ENCODE measurements around the gene ARHGAP23. TPM values are rescaled to one million over a fixed set of nuclear protein-coding genes. Genes with fewer than 3 reads are reported as not detected.

Gene ARHGAP23
- total and polyA plus RNA-seq, 2 experiments from 2014 or later = 21.4 to 150 TPM

DNA sequence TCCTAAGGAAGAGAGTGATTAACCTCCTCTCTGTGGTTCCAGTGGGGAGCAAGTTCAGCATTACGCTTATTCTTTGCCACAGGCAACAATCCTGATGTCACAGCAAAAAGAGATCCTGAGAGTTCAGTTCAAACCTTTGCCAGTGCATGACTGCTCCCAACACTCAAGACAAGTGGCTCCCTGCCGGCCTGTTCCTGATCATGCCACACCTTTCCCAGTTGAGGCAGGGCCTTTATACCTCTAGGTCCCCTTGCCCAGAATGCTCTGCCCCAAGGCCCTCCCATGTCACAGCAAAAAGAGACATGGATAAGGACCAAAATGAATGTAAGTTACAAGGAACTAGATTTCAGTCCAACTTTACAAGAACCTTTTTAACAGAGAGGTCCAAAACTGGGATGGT, 31.0 kb upstream of the ARHGAP23 start (continued):
- TF ChIP-seq ZNF331 (CRISPR knock-in tag; IDR thresholded peaks at IDR 0.05; ENCODE audit: low read depth) (no peak), REST (IDR thresholded peaks at IDR 0.05; ENCODE audit: unreplicated experiment) (no peak), EZH2phosphoT487 (IDR thresholded peaks at IDR 0.05; ENCODE audit: unreplicated experiment) (no peak), JUNB (IDR thresholded peaks at IDR 0.05; ENCODE audit: unreplicated experiment) (no peak), STAT1 (IDR thresholded peaks at IDR 0.05; ENCODE audit: unreplicated experiment) (no peak), NANOG (IDR thresholded peaks at IDR 0.05; ENCODE audit: borderline replicate concordance) (no peak)
- TF ChIP-seq, protein P1, sequence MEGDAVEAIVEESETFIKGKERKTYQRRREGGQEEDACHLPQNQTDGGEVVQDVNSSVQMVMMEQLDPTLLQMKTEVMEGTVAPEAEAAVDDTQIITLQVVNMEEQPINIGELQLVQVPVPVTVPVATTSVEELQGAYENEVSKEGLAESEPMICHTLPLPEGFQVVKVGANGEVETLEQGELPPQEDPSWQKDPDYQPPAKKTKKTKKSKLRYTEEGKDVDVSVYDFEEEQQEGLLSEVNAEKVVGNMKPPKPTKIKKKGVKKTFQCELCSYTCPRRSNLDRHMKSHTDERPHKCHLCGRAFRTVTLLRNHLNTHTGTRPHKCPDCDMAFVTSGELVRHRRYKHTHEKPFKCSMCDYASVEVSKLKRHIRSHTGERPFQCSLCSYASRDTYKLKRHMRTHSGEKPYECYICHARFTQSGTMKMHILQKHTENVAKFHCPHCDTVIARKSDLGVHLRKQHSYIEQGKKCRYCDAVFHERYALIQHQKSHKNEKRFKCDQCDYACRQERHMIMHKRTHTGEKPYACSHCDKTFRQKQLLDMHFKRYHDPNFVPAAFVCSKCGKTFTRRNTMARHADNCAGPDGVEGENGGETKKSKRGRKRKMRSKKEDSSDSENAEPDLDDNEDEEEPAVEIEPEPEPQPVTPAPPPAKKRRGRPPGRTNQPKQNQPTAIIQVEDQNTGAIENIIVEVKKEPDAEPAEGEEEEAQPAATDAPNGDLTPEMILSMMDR (conservative IDR thresholded peaks at IDR 0.05; ENCODE audit: low read depth in 2 of 2) = no peak

DNA sequence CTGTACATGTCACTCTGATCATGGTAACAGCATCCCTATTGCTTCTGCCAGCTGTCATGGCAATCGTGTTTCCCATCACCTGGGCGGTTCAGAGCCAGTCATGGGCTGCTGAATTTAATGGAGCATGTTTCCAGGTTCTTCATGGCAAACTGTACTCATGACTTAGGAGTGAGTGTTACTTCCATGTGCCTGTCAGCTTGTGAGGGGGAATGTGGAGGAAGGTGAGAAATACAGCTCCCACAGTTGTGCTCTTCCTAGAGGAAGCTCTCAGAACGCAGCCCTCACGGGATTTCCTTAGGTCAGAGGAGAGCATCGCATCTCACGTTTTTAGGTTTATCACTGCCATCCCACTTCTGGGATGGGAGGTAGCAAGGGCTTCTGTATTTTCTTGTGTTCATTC, 28.0 kb upstream of the ARHGAP23 start:
- no peaks in the 10 kb centered on the region; the same call in 1 of the 2 replicates for H4K20me1 ChIP-seq (replicated peaks; ENCODE audit: insufficient read depth)
- Mint-ChIP-seq H3K4me3 (no peak overlapping the region), H3K36me3 (ENCODE audit: low read depth) (peaks cover 57% of the 10 kb centered on the region), H3K27me3 (ENCODE audit: insufficient read depth, low read depth, poor library complexity) (no peaks in the 10 kb centered on the region), H3K4me1 (peaks cover 33% of the 10 kb centered on the region), H3K27ac (no peak overlapping the region), H3K9me3 (no peaks in the 10 kb centered on the region)
- H3K4me3 ChIP-seq = no peak overlapping the region
- H3K27me3 ChIP-seq (ENCODE audit: insufficient read depth) = no peaks in the 10 kb centered on the region
- H3K36me3 ChIP-seq (ENCODE audit: insufficient read depth) = peaks cover 19% of the 10 kb centered on the region
- no peak overlapping the region for H2AFZ ChIP-seq
- H3K79me2 ChIP-seq (replicated peaks; ENCODE audit: insufficient read depth) = no peaks in the 10 kb centered on the region
- H3K27ac ChIP-seq (ENCODE audit: low read depth) = no peak overlapping the region
- DNase-seq (ENCODE audit: low spot score) = no peak
- peaks cover 30% of the 10 kb centered on the region for H3K4me1 ChIP-seq (ENCODE audit: insufficient read depth)
- no peaks in the 10 kb centered on the region for H3K9me2 ChIP-seq (ENCODE audit: insufficient read depth)
- H3F3A ChIP-seq (replicated peaks; ENCODE audit: low read depth) = 0 out of 2 replicates have a peak, but pooled peaks cover 4% of the 10 kb centered on the region
- TF ChIP-seq, protein P1 (conservative IDR thresholded peaks at IDR 0.05; ENCODE audit: low read depth in 2 of 2) = no peak
- ATAC-seq = no peak
- no peak overlapping the region for H3K4me2 ChIP-seq

Data from GM23338 (cell line).